HAP-1 (cell line): ENCODE measurements around the gene BAG5.

Source experiments
- DNase-seq, 2 experiments: peaks; one replicate each; pipeline ENCODE4 v3.0.0-alpha.2; 2016 to 2020; ENCODE audit warnings: low spot score in 2 of 2
- H3K27me3 ChIP-seq: fragments of 250-450 bp; sonication (Bioruptor Pico); 2 replicates; pipeline ENCODE4 v1.5.1; 2020; ENCODE audit warnings: low read depth, mild to moderate bottlenecking, moderate library complexity
- H3K36me3 ChIP-seq: fragments of 250-450 bp; sonication (Bioruptor Pico); replicated peaks from 2 replicates; pipeline ENCODE4 v1.5.1; 2020; ENCODE audit warnings: mild to moderate bottlenecking
- H3K4me1 ChIP-seq: fragments of 250-450 bp; sonication (Bioruptor Pico); 2 replicates; pipeline ENCODE4 v1.5.1; 2020; ENCODE audit warnings: mild to moderate bottlenecking
- H3K4me3 ChIP-seq: fragments of 250-450 bp; sonication (Bioruptor Pico); 2 replicates; pipeline ENCODE4 v1.5.1; 2020; ENCODE audit warnings: mild to moderate bottlenecking, moderate library complexity
- H3K9me3 ChIP-seq: fragments of 250-450 bp; sonication (Bioruptor Pico); 2 replicates; pipeline ENCODE4 v1.5.1; 2020; ENCODE audit warnings: mild to moderate bottlenecking, moderate library complexity
- in situ Hi-C: fragments of 300-500 bp; cut with MboI; formaldehyde crosslinking; loops from 3 replicates; pipeline ENCODE4 v1.14.3; 2020; ENCODE audit warnings: low sequenced_read_pairs, inconsistent platforms, mixed read lengths

The BAG5 gene

DNA sequence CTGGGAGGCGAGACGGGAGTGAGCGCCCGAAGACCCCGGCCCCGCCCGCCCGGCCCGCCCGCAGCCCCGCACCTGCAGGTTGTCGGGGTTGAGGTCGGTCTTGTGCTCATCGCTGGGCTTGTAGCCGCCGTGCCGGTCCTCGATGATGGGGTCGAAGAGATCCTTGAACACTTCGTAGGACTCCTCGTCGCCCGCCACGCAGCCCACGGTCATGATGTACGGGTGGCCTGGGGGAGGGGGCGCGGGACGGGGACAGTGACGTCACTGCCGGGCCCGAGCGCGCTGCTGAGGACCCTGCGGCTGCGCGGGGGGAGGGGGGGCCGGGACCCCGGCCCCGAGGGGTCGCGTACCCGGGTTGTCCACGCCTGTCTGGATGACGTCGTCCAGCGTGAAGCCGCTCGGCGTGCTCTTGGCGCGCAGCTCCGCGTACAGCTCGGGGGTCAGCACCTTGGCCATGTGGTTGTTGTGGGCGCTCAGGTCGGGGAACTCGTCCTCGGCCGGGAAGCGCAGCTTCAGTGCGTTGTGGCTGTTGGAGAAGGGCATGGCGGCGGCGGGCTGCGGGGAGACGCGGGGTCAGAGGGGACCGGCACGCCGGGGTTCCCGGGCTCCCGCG lies 40.4 kb downstream of the BAG5 start:
- H3K9me3 ChIP-seq = no peaks in the 10 kb centered on the region
- H3K4me3 ChIP-seq = peak overlapping the region; percentile 75
- peaks cover 3% of the 10 kb centered on the region; the same call in 1 of the 2 replicates for H3K4me1 ChIP-seq
- in situ Hi-C loops = no loop called here
- H3K27me3 ChIP-seq = no peaks in the 10 kb centered on the region
- H3K36me3 ChIP-seq = peaks cover 29% of the 10 kb centered on the region
- peak in 1 of 2 experiments; percentile 67 for DNase-seq

DNA sequence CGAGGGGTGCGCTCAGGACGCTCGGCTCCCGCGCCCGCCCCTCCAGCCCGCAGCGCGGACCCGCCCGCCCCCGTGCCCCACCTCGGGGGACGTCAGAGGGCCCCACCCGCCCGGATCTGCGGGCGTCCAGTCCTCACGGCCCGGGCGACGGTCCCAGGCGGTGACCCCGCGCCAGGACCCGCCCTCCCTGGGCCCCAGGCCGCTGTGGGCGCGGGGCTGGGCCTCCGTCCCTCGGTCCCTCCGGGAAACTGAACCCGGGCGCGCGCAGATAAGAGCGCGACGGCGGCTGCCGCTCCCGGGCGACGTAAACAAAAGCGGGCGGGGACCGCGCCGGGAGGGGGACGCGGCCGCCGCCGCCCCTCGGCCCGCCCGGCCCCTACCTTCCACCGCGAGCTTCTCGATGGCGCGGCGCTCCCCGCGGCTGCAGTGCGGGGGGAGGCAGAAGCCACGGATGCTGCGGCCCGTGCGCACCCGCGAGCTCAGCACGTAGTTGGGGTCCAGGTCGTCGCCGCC lies 41.0 kb downstream of the BAG5 start:
- H3K36me3 ChIP-seq = peaks cover 29% of the 10 kb centered on the region
- no peak for DNase-seq
- peaks cover 3% of the 10 kb centered on the region; the same call in 1 of the 2 replicates for H3K4me1 ChIP-seq

DNA sequence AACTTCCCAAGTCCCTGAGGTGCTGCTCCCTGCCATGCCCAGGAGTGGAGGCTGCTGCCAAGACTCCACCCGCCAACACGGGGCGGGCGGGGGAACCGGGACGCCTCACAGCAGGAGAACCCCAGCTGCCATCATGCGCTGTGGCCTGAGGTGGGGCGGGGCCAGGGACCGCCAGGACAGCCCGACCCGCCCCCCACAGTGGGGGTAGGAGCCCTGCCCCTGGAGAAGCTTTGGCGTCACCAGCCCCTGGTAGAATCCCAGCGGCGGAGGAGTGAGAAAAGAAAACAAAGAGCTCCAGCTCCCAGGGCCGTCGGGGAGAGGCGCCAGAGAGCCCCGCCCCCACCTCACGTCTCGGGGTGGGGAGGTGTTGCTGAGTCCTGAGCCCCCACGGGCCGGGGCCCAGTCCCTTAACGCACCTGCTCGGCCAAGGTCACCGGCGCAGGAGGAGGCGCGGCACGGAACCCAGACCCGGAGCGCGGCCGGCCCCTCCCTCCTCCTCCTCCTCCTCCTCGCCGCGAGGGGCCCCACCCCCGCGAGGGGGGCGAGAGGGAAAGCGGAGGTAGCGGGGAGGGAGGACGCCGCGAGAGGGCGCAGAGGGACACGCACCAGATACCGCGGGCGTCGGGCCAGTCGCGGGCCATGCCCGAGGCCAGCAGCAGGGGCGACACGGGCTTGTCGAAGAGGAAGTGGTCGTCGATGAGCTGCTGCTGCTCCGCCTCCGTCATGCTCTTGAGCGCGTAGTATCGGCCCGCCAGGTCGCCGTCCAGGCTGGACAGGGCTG lies 41.6 kb downstream of the BAG5 start:
- peaks cover 3% of the 10 kb centered on the region; the same call in 1 of the 2 replicates for H3K4me1 ChIP-seq
- DNase-seq = peak; percentile 65 to 91
- peak overlapping the region; percentile 75 for H3K4me3 ChIP-seq
- in situ Hi-C loops = no loop called here
- peaks cover 29% of the 10 kb centered on the region for H3K36me3 ChIP-seq
- H3K27me3 ChIP-seq = no peaks in the 10 kb centered on the region
- H3K9me3 ChIP-seq = no peaks in the 10 kb centered on the region

More for the DNA sequence above, 41.0 kb downstream of the BAG5 start:
- Histone ChIP-seq H3K9me3 (no peaks in the 10 kb centered on the region), H3K4me3 (peak overlapping the region; percentile 75), H3K27me3 (no peaks in the 10 kb centered on the region)
- in situ Hi-C loops = no loop called here

DNA sequence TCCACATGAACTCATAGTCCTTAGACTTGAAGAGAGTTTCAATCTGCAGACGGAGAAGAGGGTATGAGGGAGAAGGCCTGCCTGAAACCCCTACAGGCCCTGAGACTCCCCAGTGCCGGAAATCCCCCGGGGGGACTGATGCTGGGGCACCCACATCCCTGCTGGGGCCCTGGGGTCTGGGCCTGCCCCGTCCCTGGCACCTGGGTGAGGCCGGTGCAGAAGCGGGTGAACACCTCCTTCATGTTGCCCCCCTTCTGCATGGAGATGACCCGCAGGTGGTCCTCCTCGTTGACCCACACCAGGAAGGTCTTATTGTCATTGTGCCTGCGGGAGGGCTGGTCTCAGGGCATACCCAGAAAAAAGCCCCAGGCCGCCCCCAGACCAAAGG lies 42.2 kb downstream of the BAG5 start:
- Histone ChIP-seq H3K36me3 (peaks cover 29% of the 10 kb centered on the region), H3K9me3 (no peaks in the 10 kb centered on the region), H3K27me3 (no peaks in the 10 kb centered on the region), H3K4me3 (peak overlapping the region; percentile 75), H3K4me1 (peaks cover 3% of the 10 kb centered on the region; the same call in 1 of the 2 replicates)
- in situ Hi-C loops = no loop called here
- DNase-seq = no peak

DNA sequence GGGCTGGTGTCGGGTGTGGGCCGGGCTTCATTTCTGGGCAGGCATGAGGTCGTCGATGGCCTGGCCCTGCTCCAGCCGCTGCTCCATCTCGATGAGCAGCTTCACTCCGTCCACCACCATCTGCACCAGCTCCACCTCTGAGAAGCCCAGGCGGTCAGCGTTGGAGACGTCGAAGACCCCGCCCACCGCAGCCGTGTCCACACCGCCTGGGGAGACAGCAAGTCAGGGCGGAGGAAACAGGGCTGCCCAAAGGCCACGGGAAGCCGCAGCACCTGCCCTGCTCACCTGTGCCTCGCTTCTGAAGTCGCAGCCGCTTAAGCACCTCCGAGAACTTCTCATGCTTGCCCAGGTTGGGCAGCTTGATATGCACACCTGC lies 42.6 kb downstream of the BAG5 start:
- in situ Hi-C loops = no loop called here
- H3K4me3 ChIP-seq = no peak overlapping the region
- peaks cover 3% of the 10 kb centered on the region; the same call in 1 of the 2 replicates for H3K4me1 ChIP-seq
- H3K36me3 ChIP-seq = peaks cover 29% of the 10 kb centered on the region
- DNase-seq = no peak
- no peaks in the 10 kb centered on the region for H3K9me3 ChIP-seq
- H3K27me3 ChIP-seq = no peaks in the 10 kb centered on the region

DNA sequence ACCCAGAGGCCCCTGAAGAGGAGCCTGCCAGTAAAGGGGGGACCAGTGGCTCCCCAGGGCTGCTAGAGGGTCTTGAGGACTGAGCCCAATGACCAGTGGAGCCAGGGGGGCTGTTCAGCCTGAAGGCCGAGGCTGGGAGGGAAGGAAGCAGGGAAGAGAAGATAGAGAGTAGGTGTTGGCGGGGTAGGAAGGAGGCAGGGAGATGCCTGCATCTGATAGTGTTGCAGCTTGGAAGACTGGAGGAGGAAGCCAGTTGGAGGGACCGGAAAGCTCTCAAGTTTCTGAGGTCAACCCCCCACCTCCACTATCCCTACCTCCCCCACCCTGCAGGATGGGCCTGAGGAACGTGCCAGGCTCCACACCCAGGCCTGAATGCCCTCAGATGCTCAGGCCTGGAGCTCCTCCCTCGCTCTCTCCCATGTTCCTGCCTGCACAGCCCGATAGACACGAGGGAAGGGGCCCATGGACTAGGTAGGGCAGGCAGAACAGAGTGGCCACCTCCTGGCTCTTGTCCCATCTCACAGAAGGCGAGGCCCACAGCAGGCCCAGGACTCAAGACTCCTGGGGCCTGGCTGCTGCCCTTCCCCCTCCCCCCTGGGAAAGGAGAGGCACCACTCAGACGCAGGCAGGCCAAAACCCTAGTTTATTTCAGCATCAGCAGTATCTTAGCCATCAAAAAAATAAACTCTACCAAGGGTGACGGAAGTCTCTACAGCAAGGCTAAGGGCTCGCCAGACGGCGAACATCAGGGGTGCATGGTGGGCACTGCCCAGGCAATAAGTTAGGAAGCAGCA lies 43.2 kb downstream of the BAG5 start:
- no peak for DNase-seq
- Histone ChIP-seq H3K9me3 (no peaks in the 10 kb centered on the region), H3K27me3 (no peaks in the 10 kb centered on the region), H3K4me3 (no peak overlapping the region), H3K4me1 (peaks cover 3% of the 10 kb centered on the region; the same call in 1 of the 2 replicates), H3K36me3 (peaks cover 29% of the 10 kb centered on the region)
- in situ Hi-C loops = no loop called here

DNA sequence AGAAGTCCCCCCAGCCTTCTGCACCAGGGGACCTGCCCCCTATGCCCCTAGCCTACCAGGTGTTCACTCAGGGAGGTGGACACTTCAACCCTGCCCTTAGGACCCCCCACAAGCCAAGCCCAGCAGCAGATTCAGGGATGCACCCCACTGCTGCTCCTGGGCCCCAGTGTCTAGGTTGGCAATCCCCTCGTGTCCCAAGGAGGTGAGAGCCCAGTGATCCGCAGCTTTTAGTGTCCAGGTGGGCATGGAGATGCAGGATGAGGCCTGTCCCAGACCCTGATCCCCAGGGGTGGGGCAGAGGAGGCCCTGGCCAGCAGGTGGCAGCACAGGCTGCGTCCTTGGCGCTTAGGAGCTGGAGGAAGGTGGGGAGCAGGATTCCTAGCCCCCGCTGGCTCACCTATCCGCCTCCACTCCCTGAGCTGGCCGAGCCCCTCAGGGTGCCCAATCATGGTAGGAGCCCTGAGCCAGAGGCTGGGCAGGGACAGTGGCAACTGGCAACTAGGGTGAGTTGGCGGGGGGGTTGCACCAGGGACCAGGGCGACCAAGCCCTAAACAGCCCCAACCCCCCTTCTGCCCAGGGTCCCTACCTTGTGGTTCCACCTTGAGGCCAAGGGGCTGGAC lies 43.9 kb downstream of the BAG5 start:
- H3K27me3 ChIP-seq = no peaks in the 10 kb centered on the region
- H3K9me3 ChIP-seq = no peaks in the 10 kb centered on the region
- peaks cover 3% of the 10 kb centered on the region; the same call in 1 of the 2 replicates for H3K4me1 ChIP-seq
- DNase-seq = peak in 1 of 2 experiments; percentile 85
- in situ Hi-C loops = no loop called here
- no peak overlapping the region for H3K4me3 ChIP-seq
- peaks cover 29% of the 10 kb centered on the region for H3K36me3 ChIP-seq

DNA sequence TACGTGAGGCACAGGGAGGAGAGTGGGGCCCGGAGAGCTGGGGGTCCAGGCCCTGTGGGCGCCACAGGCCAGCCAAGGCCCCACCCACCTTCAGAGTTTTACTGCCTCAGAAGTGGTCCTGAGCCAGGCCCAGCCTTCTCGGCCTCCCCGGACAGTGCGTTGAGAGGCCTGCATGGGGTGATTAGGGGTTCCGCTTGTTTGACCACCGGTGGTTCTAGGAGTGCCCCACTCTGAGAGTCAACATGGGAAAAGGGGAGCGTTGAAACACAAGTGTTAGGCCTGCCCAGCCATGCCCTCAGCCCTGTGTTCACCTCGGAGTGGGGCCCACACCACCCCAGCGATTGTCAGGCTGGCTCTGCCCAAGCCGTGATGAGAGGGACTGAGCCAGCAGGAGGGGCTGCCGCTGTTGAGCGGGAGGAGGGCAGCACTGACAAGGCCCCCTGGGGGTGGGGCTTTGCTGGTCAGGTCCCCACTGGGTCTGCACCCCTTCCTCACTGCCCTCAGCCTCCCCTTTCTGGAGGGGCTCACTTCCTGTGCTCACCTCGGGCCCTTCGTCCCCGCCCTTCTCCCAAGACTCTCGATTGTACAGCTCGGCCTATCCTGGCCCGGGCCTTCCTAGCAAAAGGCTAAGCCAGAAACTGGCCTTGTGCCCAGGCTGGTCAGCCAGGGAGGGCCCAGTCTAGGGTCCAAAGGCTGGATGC lies 44.6 kb downstream of the BAG5 start:
- in situ Hi-C loops = no loop called here
- DNase-seq = no peak
- peaks cover 2% of the 10 kb centered on the region; the same call in 1 of the 2 replicates for H3K4me1 ChIP-seq
- H3K9me3 ChIP-seq = no peaks in the 10 kb centered on the region
- H3K36me3 ChIP-seq = peaks cover 29% of the 10 kb centered on the region
- no peaks in the 10 kb centered on the region for H3K27me3 ChIP-seq
- no peak overlapping the region for H3K4me3 ChIP-seq

DNA sequence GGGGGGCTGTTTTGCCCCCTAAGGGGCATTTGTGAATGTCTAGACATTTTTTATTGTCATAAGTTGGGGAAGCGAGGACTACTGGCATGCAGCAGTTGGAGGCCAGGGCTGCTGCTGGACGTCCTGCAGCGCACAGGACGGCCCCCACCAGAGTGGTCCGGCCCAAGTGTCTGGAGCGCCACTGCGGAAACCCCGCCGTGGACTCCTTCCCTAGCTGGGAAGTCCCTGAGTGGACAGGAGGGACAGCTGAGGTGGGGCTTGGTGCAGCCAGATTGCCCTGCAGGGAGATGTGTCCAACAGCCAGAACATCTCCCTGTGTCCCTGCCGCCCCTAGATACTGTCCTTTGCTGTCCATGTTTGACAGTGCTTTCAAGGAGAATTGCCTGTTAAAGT lies 45.3 kb downstream of the BAG5 start:
- H3K36me3 ChIP-seq = peaks cover 29% of the 10 kb centered on the region
- no peak for DNase-seq
- no peaks in the 10 kb centered on the region for H3K9me3 ChIP-seq
- in situ Hi-C loops = no loop called here
- H3K4me1 ChIP-seq = no peaks in the 10 kb centered on the region
- no peak overlapping the region for H3K4me3 ChIP-seq
- no peaks in the 10 kb centered on the region for H3K27me3 ChIP-seq

DNA sequence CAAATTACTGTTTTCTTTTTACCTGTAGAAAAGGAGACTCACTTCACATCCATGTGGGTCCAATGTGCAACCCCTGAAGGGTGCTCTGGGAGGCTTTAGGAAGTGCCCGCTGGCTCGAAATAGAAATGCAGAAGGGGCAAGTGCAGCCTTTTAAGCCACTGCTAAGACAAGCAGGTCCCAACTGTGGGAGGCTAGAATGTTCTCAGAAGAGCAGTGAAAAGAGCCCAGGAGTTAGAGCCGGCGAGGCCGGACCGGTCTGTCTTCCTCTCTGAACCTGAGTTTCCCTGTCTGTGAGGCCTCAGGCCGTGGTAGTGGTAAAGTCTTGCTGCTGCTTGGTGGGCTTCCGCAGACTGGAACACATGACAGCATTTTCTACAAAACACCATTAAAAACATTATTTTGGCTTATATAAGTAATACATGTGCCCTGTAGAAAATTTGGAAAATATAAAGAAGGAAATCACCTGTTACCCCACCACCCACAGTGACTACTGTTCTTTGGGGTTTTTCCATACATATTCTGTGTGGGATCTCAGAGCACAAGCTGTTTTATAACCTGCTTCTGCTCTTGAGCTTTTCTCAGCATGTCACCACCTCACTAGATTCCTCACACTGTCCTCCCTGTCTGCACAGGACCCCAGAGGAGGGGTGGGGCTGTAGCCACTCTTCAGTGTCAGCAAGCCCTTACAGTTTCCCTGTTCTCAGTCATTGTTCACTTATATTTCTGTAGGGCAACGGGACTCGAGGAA lies 45.9 kb downstream of the BAG5 start:
- Histone ChIP-seq H3K4me3 (no peak overlapping the region), H3K9me3 (no peaks in the 10 kb centered on the region), H3K4me1 (no peaks in the 10 kb centered on the region), H3K27me3 (no peaks in the 10 kb centered on the region), H3K36me3 (peaks cover 29% of the 10 kb centered on the region)
- no peak for DNase-seq
- in situ Hi-C loops = no loop called here

DNA sequence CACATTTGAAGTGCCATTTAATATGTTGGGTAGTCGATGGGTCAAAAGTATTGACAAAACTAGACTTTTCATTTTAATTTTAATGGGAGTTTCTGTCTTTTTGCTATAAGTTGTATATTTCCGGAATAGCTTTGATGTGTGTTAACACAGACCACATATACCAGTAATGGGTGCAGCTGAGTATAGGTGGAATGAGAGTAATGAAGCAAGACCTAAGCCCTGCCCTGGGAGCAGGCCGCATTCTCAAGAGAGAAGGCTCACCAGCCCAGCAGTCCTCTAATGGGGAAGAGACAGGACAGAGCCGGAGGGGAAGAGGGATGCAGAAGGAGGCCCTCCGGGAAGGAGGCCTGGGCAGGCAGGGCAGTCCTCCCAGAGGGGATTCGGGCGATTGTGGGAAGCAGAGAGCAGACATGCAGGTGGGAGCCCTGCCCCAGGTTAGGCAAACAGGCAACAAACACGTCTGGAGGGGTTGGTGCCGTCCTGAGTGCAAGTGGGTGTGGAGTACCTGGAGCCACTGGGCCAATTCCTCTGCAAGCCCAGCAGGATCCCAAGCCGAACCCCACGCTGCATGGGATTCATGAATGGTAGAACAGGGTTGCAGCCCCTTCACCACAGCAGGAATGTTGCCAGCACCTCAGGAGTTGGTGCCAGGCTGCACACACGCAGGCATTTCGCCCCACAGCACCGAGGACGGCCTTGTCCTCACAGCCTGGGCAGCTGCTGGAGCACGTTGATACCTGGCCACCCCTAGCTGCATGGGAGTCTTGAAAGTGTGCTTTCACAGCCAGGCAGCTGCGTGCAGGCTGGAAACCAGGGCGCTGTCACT lies 47.6 kb downstream of the BAG5 start:
- Histone ChIP-seq H3K4me1 (no peaks in the 10 kb centered on the region), H3K27me3 (no peaks in the 10 kb centered on the region), H3K36me3 (peaks cover 17% of the 10 kb centered on the region), H3K9me3 (no peaks in the 10 kb centered on the region), H3K4me3 (no peak overlapping the region)
- no peak for DNase-seq
- in situ Hi-C loops = no loop called here
